ENCODE results near the gene THSD4. TPM values are rescaled to one million over a fixed set of nuclear protein-coding genes. Genes with fewer than 3 reads are reported as not detected.

THSD4 gene
- total RNA-seq, 6 donors from 2014 or later: 16.8 to 39.7 (median 21.7) TPM

DNA sequence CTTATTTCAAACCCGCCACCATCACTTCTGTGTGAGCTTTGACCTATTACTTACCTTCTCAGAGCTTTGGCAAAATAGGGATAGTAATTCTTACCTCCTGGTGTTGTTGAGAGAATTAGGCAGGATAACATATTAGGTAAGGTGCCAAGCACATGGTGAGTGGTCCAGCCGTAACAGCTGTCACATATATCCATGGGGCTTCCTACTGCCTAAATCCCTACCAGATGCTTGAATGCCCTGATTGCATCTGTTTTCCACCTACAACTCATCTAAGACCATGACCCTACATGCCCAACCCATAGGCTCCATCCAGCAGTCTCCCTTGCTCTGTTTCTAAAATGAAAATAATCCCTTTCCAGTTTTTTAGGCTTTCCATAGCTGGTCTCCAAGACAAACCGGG lies 532.8 kb downstream of the THSD4 start:
- TF ChIP-seq POLR2AphosphoS5 (IDR thresholded peaks at IDR 0.05) (no peak), POLR2A (IDR thresholded peaks at IDR 0.05) (no peak), EP300 (IDR thresholded peaks at IDR 0.05) (no peak)
- TF ChIP-seq, protein P1, sequence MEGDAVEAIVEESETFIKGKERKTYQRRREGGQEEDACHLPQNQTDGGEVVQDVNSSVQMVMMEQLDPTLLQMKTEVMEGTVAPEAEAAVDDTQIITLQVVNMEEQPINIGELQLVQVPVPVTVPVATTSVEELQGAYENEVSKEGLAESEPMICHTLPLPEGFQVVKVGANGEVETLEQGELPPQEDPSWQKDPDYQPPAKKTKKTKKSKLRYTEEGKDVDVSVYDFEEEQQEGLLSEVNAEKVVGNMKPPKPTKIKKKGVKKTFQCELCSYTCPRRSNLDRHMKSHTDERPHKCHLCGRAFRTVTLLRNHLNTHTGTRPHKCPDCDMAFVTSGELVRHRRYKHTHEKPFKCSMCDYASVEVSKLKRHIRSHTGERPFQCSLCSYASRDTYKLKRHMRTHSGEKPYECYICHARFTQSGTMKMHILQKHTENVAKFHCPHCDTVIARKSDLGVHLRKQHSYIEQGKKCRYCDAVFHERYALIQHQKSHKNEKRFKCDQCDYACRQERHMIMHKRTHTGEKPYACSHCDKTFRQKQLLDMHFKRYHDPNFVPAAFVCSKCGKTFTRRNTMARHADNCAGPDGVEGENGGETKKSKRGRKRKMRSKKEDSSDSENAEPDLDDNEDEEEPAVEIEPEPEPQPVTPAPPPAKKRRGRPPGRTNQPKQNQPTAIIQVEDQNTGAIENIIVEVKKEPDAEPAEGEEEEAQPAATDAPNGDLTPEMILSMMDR (IDR thresholded peaks at IDR 0.05): no peak
- H3K36me3 ChIP-seq: no peaks in the 10 kb centered on the region
- no peaks in the 10 kb centered on the region for H3K9me3 ChIP-seq
- 92 to 94% methylated on average over 3 of the region's 3 CpGs for WGBS, 2 donors
- DNase-seq (no peak), ATAC-seq (ENCODE audit: low FRiP score in 2 of 2) (no peak)
- H3K27ac ChIP-seq: no peak overlapping the region
- H3K4me1 ChIP-seq: no peaks in the 10 kb centered on the region
- no peak overlapping the region for H3K4me3 ChIP-seq
- H3K27me3 ChIP-seq: no peaks in the 10 kb centered on the region

DNA sequence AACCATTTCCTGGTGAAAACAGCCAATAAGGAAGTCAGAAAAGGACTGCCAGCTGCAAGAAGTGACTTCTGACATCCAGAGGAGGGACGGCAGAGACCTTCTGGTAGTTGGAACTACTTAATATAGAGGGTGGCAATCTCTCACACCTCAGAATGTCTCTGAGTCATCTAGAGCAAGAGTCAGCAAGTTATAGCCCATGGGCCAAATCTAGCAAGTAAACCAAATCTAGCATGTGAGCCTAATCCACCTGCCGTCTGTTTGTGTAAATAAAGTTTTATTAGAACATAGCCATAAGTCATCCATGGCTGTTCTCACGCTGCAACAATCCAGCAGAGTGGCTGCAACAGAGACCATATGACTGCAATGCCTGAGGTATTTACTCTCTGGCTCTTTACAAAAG lies 534.6 kb downstream of the THSD4 start:
- Histone ChIP-seq H3K4me1 (no peaks in the 10 kb centered on the region), H3K9me3 (no peaks in the 10 kb centered on the region), H3K27ac (no peak overlapping the region), H3K27me3 (no peaks in the 10 kb centered on the region), H3K4me3 (no peak overlapping the region), H3K36me3 (no peaks in the 10 kb centered on the region)
- DNase-seq (no peak), ATAC-seq (ENCODE audit: low FRiP score in 2 of 2) (no peak)
- TF ChIP-seq POLR2AphosphoS5 (IDR thresholded peaks at IDR 0.05): no peak
- TF ChIP-seq EP300 (IDR thresholded peaks at IDR 0.05): no peak
- no peak for TF ChIP-seq POLR2A (IDR thresholded peaks at IDR 0.05)
- TF ChIP-seq, protein P1 (IDR thresholded peaks at IDR 0.05): no peak
- 79 to 85% methylated on average over 3 of the region's 3 CpGs for WGBS, 2 donors

DNA sequence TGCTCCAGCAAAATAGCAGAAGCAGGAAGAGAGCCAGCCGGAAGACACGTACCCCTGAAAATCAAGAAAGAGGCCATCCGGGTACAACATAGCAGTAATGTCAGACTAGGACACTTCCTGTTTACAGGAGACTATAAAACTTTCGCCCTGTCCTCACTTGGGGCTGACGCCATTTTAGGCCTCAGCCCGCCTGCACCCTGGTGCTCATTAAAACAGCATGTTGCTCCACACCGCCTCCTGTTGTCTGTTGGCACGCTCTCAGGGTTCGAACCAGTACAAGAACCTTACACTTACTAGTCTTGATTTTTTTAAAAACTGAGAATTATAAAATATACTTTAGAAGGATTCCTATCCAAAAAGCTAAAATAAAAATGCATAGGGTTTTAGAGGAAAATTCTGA lies 535.3 kb downstream of the THSD4 start:
- TF ChIP-seq EP300 (IDR thresholded peaks at IDR 0.05): no peak
- TF ChIP-seq POLR2AphosphoS5 (IDR thresholded peaks at IDR 0.05): no peak
- TF ChIP-seq, protein P1 (IDR thresholded peaks at IDR 0.05): no peak
- no peak for TF ChIP-seq POLR2A (IDR thresholded peaks at IDR 0.05)

DNA sequence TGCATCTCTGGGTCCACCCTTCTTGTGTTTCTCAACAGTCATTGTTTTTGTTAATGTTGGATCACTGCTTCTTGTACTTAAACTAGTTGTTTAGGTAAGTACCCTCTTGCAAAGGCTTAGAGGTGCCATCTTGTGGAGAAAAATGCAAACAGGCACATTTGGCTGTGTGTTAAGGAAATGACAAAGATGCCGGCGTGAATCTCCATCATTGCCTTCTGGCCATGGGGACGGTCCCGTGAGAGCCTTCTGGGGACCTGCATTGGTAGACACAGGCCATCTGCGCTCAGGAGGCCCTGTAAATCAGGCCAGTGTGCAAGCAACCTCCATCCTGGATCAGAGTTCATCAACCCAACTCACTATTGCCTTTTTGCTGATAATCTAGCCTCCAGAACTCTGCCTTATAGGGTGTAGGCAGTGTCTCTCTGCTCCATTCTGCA lies 536.5 kb downstream of the THSD4 start:
- WGBS, 2 donors: 30 to 76% methylated on average over 5 of the region's 5 CpGs
- TF ChIP-seq, protein P1 (IDR thresholded peaks at IDR 0.05): peak in 5 of 6 experiments; percentile 15 to 63 (median 44)
- TF ChIP-seq POLR2AphosphoS5 (IDR thresholded peaks at IDR 0.05): no peak
- H3K27ac ChIP-seq: no peak overlapping the region

More for the DNA sequence above, 535.3 kb downstream of the THSD4 start:
- ATAC-seq (ENCODE audit: low FRiP score in 2 of 2): no peak
- H3K9me3 ChIP-seq: no peaks in the 10 kb centered on the region
- H3K27me3 ChIP-seq: no peaks in the 10 kb centered on the region
- no peaks in the 10 kb centered on the region for H3K4me1 ChIP-seq
- no peak overlapping the region for H3K27ac ChIP-seq
- DNase-seq: no peak
- 77 to 81% methylated on average over 9 of the region's 9 CpGs for WGBS, 2 donors
- no peaks in the 10 kb centered on the region for H3K36me3 ChIP-seq
- no peak overlapping the region for H3K4me3 ChIP-seq

DNA sequence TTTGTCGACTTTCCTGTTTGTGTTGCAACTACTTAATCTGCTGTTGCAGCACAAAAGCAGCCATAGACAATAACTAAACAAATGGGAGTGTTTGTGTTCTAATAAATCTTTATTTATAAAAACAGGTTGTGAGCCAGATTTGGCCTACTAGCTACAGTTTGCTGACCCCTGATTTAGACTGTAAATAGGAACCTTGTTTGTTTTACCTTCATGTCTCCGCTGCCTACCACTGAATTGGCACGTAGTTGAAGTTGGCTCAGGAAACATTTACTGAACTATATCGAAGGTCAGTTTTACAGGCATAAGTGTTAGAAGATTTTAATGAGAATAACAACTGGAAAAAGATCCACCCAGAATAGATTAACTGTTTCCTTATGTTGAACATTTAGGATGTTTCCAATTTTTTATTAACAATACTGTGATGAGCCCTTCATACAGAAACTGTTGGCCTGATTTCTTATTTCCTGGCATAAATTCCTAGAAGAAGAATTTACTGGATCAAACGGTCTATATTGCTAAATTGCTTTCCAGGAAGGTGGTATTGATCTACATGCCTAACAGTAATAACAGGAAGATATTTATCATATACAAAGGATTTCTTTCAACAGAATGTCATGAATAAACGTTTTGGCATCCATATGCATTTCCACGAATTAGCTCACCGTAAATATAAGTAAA lies 538.9 kb downstream of the THSD4 start:
- no peak overlapping the region for H3K27ac ChIP-seq
- TF ChIP-seq POLR2A (IDR thresholded peaks at IDR 0.05) (no peak), EP300 (IDR thresholded peaks at IDR 0.05) (no peak), POLR2AphosphoS5 (IDR thresholded peaks at IDR 0.05) (no peak)
- TF ChIP-seq, protein P1 (IDR thresholded peaks at IDR 0.05): no peak

More for the DNA sequence above, 536.5 kb downstream of the THSD4 start:
- ATAC-seq (ENCODE audit: low FRiP score in 2 of 2): peak; percentile 30 to 43
- Histone ChIP-seq H3K4me3 (no peak overlapping the region), H3K36me3 (no peaks in the 10 kb centered on the region), H3K27me3 (no peaks in the 10 kb centered on the region), H3K4me1 (no peaks in the 10 kb centered on the region), H3K9me3 (no peaks in the 10 kb centered on the region)
- DNase-seq: no peak

More for the DNA sequence above, 538.9 kb downstream of the THSD4 start:
- Histone ChIP-seq H3K36me3 (no peaks in the 10 kb centered on the region), H3K4me1 (no peaks in the 10 kb centered on the region), H3K9me3 (no peaks in the 10 kb centered on the region), H3K4me3 (no peak overlapping the region), H3K27me3 (no peaks in the 10 kb centered on the region)
- 52 to 69% methylated on average over 8 of the region's 8 CpGs for WGBS, 2 donors
- ATAC-seq (ENCODE audit: low FRiP score in 2 of 2) (no peak), DNase-seq (no peak)

All from upper lobe of left lung (tissue), 6 donors.